SIG-M5 (cell line): Measurements from ENCODE around the gene COQ2.
"Not testable (repeated sequence)": the region's sequence is repeated elsewhere in the genome, so short reads cannot be mapped to it uniquely, and the experiment has no call there.

ENCODE experiments used
- DNase-seq: peaks from one replicate; lab custom pipeline; 2025; lab: John Stamatoyannopoulos, UW

COQ2 gene, protein sequence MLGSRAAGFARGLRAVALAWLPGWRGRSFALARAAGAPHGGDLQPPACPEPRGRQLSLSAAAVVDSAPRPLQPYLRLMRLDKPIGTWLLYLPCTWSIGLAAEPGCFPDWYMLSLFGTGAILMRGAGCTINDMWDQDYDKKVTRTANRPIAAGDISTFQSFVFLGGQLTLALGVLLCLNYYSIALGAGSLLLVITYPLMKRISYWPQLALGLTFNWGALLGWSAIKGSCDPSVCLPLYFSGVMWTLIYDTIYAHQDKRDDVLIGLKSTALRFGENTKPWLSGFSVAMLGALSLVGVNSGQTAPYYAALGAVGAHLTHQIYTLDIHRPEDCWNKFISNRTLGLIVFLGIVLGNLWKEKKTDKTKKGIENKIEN

DNA sequence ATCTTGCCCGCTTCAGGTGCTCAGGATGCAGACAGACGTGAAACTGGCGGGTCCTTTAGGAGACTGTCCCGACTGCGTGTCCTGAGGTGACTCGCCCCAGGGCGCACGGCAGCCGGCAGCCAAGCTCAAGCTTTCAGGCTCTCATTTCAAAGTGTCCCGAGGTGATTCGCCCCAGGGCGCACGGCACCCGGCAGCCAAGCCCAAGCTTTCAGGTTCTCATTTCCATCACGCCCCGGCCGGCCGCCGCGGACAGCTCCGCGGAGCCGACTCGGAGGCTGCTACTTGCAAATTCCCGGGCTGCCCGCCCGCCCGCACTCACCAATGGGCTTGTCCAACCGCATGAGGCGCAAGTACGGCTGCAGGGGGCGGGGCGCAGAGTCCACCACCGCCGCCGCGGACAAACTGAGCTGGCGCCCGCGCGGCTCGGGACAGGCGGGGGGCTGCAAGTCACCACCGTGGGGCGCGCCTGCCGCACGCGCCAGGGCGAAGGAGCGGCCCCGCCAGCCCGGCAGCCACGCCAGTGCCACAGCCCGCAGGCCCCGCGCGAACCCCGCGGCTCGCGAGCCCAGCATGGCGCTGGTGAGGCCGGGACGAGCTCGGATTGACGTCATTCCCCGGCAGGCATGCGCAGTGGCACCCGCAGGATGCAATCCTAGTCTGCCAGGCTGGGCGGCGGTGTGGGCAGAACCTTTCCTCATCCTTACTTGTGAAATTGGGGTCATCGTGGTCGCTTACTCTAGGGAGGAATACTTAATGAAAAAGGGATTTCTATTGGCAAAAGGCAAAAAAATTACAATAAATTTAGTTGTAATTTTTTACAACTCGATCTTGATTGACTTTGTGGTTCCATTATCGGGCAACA is at the start of gene COQ2:
Gene COQ2 (minus strand): TSS at position 606 of the 862 bp plus-strand sequence. CDS start 34 bp downstream, at position 572.
- peak; percentile 63 for DNase-seq

DNA sequence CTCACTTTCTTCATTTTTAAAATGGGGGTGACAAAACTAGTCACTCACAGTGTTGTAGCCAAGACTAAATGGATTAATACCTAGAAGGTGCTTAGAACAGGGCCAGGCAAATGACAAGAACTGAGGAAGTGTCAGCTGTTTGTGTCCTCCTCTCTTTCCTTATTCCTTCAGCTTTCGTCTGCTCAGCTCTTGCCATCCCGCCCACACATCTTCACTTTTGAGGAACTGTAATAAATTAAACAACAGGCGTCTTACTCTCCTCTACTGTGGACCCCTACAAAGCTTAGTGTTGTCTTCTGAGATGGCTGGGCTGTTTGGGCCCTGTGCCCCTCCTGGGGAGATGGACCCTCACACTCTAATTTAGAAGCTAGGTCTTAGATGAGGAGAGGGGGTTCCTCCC is 47.4 kb upstream of the COQ2 start:
- DNase-seq, result no peak

DNA sequence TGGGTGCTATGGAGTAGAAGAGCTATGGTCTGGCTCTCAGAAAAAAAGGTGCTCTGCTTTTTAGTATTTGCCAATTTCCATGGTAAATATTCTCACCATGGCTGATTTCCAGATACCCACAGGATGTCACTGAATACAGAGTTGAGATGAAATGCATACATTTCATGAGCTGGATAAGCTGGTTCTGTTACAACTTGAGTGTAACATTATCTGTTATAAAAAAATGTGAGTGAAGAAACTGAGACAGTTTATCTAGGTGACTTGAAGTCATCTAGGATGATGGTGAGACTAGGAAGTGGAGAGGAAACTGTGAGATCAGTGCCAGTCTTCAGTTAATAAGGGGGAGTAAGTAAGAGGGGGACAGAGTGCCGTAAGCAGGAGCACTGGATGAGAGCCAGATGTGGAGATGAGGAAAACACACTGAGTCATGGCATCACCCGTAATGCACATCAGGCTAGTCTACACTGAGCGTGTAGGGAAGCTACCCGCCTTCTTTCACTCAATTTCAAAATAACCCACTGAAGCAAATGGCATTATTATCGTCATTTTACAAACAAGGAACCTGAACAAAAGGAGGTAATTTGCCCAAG is 45.0 kb upstream of the COQ2 start:
- no peak for DNase-seq

DNA sequence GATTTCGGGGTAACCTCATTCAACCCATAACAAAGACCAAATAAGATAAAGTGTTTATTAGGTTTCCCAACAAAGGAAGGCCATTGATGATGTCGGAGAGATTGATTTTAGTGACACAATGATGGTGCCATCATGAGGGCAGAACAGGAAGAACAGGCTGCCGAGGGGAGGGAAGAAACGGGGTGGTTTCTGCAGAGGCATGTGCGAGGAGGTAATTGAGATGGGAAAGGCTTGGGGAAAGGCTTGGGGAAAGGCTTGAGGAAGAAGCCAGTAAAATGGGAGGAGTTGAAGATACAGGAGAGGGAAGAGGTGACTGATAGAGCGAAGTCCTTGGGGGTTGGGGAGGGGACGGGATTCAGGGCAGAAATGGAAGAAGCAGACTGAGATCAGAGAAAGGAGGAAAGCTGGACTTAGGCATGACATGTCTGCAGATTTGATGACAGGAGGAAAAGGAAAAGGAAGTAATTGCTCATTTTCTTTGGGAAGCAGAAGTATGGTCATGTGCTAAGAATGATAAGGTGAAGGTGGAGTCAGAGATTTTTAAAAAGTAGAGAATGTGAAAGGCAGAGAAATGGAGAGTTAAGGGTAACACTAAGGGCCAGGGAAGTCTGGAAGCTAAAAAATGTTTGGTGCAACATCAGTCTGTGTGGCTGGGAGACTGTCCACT is 44.1 kb upstream of the COQ2 start:
- no peak for DNase-seq

DNA sequence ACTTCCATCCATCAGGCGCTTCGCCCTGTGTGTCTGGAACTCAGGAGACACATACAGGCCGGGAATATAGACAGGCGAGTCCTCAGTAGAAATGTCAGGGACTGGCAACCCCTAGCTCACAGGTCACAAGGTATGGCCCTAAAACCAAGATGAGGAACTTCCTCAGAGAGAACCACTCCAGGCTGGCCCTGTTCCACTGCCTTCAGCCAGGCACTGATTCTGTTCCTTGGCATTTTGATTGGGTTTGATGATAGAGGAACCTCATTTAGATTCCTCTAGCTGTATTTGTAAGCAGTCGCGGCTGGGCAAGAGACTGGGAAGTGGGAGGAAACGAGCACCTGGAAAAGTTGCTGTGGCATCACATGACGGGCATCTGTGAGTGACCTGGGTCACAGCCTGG is 41.9 kb upstream of the COQ2 start:
- DNase-seq, result no peak

DNA sequence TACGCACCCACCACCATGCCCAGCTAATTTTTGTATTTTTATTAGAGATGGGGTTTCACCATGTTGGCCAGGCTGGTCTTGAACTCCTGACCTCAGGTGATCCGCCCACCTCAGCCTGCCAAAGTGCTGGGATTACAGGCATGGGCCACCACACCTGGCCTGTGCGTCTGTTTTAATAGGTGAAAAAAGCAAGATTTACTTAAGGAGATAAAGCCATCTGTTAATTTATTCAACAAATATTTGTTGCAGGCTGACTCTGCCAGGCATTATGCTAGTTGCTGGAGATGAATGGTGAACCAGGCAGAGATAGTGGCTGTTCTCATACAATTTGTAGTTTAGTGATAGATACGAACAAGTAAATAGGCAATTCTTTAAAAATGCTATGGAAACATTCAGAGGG is 40.7 kb upstream of the COQ2 start:
- not testable (repeated sequence) for DNase-seq

DNA sequence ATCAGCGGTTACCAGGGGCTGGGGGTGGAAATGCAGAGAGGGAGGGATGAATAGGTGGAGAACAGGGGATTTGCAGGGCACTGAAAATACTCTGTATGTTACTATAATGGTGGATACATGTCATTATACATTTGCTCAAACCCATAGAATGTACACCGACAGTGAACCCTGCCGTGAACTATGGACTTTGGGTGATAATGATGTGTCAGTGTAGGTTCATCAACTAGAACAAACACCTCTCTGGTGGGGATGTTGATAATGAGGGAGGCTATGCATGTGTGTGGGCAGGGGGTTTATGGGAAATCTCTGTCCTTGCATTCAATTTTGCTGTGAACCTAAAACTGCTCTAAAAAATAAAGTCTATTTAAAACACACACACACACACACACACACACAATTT is 38.5 kb upstream of the COQ2 start:
- DNase-seq, result no peak

DNA sequence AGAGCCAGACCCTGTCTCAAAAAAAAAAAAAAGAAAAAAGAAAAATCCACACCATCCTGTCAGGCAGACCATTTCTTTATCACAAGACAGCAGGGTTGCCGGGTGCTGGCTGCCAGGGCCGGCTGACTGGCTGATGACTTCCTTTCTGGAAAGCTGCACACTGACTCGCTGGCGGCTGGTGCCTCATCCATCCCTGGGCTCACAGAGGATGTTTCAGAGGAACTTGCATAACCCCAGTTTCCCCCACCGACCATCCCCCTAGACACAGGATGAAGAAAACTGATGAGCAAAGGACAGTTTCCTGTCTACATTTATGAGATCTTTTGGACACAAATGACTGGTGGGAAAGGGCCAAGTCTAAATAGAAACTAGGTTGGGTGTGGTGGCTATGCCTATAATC is 36.0 kb upstream of the COQ2 start:
- DNase-seq, result peak; percentile 26

DNA sequence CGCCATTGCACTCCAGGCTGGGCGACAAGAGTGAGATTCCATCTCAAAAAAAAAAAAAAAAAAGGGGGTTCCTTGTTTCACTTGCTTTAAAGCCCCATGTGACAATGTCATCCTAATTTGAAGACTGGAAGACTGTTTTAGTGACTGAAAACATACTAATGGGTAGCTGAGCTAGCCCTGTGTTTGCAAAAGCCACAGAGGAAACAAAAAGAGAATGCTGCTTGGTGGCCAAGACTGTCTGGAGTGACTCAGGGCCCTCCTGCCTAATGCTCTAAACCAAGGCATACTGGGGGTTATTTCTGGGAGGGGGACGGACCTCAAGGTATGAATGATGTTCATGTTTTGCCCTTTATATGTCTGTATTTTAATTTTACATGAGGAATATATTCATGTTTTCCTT is 34.1 kb upstream of the COQ2 start:
- no peak for DNase-seq

DNA sequence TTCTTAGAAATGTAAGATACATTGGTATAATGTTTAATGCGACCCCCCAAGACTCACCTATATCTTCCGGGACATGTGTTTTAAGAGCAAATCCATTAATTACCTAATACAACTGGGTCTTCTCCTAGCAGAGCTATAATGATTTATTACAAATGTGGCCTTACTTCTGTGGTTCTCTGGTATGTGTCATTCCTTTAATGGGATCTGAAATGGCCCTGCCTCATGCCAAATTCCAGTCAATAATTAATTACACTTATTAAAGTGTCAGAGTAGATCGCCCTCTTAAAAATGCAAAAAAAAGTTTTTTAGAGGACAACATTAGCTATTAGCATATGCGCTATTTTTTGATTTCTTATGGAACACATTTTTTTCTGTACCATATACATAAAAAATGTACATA is 33.1 kb upstream of the COQ2 start:
- no peak for DNase-seq

DNA sequence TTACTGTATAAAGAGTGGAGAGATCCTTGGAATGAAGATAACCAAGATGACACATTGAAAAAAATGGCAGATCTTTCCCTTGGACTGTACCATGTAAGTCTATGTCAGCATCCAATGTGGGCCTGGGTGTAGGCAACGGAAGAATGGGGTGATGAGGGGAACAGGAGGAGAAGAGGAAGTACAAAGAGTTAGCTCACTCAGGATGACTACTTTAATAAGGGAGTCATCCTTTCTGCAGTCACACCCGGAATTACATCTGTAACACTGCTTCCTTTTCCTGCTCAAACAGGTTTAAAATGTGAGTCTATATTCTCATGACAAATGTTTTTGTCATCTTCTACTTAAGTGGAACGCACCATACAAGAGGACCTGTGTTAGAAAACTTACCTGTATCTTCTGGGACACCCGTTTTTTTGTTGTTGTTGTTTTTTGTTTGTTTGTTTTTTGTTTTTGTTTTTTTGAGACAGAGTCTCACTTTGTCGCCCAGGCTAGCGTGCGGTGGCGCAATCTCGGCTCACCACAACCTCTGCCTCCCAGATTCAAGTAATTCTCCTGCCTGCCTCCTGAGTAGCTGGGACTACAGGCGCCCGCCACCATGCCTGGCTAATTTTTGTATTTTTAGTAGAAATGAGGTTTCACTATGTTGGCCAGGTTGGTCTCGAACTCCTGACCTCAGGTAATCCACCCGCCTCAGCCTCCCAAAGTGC is 32.0 kb upstream of the COQ2 start:
- peak; percentile 62 for DNase-seq

DNA sequence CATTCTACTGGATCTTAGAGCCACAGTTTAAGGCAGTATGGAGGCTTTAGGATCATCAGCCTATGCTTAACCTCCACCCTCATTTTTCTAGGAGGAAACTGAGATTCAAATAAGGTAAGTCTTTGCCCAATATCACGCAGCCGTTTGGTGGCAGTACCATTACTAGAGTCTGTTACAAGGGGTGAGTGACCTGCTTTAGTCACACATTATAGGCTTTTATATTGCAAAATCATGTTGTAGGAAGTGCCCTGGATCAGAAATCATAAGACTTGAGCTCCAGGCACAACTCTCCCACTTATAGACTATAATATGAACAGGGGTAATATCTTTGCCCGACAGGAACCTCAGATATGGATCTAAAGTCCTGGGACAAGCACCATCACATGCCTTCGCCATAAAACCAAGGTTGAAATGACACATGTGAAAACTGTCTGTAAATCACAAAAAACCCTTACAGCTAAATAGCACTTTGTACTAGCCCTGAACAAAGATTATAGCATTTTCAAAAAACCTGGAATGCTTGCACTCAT is 30.8 kb upstream of the COQ2 start:
- no peak for DNase-seq

DNA sequence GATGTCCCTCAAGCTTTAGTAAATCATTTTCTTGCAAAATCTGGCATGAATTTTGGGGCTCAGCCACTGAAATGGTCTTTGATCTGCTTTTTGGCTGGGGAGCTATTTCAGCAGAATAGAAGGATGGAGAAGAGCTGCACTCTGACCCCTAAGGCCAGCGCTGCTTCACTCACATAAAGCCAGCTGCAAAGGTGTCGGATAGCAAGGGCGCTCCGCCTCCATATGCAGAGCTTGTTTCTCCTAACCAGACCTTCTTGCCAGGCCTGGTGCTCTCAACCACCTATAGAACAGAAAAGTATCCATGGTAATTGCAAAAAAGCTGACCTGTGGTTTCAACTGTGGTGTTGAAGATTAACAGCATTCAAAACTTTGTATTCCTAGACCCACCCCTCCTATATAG is 24.1 kb upstream of the COQ2 start:
- no peak for DNase-seq

DNA sequence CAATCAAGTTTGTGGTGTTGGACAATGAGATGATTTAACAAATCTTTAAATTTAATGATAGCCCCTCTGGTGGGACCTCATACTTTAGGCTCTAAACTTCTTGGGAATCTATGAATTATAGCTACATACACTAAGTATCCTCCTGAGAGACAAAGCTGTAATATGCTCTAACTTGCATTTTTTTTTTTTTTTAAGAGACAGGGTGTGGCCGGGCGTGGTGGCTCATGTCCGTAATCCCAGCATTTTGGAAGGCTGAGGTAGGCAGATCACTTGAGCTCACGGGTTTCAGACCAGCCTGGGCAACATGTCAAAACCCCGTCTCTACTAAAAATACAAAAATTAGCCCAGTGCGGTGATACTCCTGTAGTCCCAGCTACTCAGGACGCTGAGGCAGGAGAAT is 23.3 kb upstream of the COQ2 start:
- no peak for DNase-seq

DNA sequence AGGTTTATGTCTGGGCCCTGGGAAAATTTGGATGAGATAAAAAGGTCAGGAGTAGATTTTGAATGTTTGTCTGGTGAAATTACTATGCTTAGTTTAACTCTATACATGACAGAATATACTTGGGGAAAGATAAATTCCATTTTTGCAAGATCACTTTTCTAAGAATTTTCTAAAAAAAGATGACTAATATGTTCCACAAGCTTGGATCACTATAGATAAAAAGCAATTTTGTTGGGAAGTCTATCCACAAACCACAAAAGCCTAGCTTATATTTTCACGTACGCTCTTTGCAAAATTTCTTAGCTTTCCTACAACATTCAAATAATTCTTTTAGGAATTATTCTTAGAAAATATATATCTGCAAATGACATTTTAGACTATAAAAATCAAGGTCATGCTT is 20.6 kb upstream of the COQ2 start:
- no peak for DNase-seq

DNA sequence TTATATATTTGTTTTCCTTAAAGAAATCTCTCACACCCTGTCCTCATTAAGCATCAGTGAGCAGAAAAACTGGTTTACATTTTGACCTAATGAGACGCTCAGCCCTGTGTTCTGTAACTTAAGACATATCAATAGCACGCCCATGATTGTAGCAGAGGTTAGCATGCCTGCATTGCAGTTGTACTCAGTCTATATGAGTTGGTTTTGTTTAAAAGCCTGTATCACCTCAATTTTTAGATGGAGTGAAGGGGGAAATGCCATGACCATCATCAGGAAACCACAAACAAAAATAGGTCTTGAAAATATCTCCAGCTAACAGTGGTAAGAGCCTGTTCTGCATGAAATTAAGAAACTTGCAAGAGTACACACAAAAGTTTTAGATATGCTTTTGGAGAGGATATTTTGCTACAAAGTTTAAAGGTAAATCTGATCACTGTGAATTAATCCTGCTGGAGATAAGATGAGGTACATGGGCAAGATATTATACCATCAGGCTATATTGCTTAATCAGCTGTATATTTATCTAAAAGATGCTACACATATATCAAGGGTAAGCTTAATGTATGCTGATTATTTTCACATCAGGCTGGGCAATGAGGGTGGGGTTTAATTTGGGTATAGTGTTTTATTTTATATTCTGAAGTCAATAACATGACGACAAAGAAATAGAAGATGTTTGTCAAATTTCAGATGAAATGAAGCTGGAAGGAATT is 13.1 kb upstream of the COQ2 start:
- no peak for DNase-seq

DNA sequence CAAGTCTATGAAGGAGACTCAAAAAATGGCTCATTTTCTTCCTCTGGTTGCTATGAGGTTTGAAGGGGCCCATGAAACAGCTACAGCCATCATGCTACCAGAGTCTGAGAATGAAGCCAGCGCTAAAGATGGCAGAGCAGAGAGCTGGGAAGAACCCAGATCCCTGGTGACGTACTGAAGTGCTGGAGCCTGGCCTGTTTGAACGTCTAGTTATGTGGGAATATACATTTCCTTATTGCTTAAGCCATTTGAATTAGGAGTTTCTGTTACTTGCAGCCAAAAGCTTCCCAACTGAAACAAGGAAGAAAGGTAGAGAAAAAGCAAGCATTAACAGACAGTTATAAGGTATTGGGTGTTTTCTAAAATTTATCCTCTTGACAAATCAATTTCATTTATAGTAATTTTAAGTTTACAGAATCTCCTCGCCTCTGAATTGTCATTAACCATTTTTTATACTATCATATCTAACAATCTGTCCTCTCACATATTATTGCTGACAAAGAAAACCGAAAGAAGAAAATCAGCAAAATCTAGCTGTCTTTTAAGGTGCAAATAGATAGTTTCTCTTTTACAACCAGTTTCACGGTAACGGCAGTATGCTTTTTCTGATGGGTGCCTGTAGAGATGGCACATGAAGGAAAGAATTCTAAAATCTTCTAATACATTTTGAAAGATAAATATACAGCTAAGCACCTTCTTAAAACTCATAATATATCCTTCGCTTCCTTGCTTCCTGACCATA is 8.9 kb upstream of the COQ2 start:
- no peak for DNase-seq

DNA sequence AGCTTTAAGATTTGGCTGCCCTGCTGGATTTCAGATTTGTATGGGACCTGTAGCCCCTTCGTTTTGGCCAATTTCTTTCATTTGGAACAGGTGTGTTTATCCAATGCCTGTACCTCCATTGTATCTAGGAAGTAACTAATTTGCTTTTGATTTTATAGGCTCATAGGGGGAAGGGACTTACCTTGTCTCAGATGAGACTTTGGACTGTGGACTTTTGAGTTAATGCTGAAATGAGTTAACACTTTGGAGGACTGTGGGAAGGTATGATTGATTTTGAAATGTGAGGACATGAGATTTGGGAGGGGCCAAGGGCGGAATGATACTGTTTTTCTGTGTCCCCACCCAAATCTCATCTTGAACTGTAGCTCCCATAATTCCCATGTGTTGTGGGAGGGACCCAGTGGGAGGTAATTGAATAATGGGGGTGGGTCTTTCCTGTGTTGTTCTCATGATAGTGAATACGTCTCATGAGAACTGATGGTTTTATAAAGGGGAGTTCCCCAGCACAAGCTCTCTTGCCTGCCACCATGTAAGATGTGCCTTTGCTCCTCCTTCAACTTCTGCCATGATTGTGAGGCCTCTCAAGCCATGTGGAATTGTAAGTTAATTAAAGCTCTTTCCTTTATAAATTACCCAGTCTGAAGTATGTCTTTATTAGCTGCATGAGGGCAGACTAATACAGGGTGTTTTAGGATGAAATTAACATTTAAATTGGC is 5.6 kb upstream of the COQ2 start:
- DNase-seq, result not testable (repeated sequence)

DNA sequence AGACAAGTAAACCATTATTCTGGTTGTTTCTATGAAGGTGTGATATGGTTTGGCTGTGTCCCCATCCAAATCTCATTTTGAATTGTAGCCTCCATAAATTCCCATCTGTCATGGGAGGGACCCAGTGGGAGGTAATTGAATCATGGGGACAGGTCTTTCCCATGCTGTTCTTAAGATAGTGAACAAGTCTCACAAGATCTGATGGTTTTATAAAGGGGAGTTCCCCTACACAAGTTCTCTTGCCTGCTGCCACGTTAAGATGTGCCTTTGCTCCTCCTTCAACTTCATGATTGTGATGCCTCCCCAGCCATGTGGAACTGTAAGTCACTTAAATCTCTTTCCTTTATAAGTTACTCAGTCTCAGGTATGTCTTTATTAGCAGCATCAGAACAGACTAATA is 3.8 kb upstream of the COQ2 start:
- DNase-seq, result not testable (repeated sequence)

DNA sequence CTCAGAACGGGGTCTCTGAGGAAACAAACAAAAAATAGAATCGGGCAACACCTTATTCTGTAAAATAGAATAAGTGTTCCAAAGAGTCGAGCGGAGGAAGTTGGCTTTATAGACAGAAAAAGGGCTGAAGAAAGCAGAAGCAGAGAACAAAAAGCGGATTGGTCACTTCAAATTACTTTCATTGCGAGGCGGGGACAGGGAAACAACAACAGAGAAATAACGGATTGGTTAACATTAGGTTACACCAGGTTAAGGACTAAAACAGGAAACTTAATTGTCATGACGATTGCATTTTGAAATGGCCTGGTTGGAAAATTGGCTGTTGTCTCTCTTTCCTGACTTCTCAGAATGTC is 433 bp upstream of the COQ2 start:
- DNase-seq, result peak; percentile 72
